ENCODE results near the gene WNT5B.

GRCh38 chr12:1643905-1644533 lies 15.0 kb downstream of the WNT5B start:
- TF ChIP-seq FOSL1 (tag; conservative IDR thresholded peaks at IDR 0.05), result no peak
- TF ChIP-seq, protein P1, sequence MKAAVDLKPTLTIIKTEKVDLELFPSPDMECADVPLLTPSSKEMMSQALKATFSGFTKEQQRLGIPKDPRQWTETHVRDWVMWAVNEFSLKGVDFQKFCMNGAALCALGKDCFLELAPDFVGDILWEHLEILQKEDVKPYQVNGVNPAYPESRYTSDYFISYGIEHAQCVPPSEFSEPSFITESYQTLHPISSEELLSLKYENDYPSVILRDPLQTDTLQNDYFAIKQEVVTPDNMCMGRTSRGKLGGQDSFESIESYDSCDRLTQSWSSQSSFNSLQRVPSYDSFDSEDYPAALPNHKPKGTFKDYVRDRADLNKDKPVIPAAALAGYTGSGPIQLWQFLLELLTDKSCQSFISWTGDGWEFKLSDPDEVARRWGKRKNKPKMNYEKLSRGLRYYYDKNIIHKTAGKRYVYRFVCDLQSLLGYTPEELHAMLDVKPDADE (conservative IDR thresholded peaks at IDR 0.05; ENCODE audit: control insufficient read depth, low read depth, low read length), result no peak
- TF ChIP-seq, protein P2, sequence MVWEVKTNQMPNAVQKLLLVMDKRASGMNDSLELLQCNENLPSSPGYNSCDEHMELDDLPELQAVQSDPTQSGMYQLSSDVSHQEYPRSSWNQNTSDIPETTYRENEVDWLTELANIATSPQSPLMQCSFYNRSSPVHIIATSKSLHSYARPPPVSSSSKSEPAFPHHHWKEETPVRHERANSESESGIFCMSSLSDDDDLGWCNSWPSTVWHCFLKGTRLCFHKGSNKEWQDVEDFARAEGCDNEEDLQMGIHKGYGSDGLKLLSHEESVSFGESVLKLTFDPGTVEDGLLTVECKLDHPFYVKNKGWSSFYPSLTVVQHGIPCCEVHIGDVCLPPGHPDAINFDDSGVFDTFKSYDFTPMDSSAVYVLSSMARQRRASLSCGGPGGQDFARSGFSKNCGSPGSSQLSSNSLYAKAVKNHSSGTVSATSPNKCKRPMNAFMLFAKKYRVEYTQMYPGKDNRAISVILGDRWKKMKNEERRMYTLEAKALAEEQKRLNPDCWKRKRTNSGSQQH (CRISPR knock-in tag; IDR thresholded peaks at IDR 0.05), result no peak

Measured in K562 (cell line).